ENCODE data around the gene BTN2A1. TPM values are rescaled to one million over a fixed set of nuclear protein-coding genes. Genes with fewer than 3 reads are reported as not detected.

BTN2A1 gene
- total and polyA plus RNA-seq, 9 of the 15 experiments (the other 6 are each of a cell fraction or from before 2014, with no cell fraction given), result 6.7 to 22.1 (median 16.4) TPM

DNA sequence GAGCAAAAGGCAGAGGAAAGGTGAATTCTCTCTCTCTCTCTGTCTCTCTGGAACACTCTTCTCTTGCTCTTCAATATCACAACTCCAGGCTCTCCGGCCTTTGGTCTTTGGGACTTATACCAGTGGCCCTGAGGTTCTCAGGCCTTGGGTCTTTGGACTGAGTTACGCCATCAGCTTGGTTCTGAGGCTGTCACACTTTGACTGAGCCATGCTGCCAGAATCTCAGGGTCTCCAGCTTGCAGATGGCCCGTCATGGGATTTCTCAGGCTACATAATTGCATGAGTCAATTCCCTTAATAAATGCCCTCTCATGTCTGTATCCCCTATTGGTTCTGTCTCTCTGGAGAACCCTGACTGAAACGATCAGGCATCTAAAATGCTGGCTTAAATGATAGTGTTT, 12.9 kb downstream of the BTN2A1 start (continued):
- TF ChIP-seq, protein P1, sequence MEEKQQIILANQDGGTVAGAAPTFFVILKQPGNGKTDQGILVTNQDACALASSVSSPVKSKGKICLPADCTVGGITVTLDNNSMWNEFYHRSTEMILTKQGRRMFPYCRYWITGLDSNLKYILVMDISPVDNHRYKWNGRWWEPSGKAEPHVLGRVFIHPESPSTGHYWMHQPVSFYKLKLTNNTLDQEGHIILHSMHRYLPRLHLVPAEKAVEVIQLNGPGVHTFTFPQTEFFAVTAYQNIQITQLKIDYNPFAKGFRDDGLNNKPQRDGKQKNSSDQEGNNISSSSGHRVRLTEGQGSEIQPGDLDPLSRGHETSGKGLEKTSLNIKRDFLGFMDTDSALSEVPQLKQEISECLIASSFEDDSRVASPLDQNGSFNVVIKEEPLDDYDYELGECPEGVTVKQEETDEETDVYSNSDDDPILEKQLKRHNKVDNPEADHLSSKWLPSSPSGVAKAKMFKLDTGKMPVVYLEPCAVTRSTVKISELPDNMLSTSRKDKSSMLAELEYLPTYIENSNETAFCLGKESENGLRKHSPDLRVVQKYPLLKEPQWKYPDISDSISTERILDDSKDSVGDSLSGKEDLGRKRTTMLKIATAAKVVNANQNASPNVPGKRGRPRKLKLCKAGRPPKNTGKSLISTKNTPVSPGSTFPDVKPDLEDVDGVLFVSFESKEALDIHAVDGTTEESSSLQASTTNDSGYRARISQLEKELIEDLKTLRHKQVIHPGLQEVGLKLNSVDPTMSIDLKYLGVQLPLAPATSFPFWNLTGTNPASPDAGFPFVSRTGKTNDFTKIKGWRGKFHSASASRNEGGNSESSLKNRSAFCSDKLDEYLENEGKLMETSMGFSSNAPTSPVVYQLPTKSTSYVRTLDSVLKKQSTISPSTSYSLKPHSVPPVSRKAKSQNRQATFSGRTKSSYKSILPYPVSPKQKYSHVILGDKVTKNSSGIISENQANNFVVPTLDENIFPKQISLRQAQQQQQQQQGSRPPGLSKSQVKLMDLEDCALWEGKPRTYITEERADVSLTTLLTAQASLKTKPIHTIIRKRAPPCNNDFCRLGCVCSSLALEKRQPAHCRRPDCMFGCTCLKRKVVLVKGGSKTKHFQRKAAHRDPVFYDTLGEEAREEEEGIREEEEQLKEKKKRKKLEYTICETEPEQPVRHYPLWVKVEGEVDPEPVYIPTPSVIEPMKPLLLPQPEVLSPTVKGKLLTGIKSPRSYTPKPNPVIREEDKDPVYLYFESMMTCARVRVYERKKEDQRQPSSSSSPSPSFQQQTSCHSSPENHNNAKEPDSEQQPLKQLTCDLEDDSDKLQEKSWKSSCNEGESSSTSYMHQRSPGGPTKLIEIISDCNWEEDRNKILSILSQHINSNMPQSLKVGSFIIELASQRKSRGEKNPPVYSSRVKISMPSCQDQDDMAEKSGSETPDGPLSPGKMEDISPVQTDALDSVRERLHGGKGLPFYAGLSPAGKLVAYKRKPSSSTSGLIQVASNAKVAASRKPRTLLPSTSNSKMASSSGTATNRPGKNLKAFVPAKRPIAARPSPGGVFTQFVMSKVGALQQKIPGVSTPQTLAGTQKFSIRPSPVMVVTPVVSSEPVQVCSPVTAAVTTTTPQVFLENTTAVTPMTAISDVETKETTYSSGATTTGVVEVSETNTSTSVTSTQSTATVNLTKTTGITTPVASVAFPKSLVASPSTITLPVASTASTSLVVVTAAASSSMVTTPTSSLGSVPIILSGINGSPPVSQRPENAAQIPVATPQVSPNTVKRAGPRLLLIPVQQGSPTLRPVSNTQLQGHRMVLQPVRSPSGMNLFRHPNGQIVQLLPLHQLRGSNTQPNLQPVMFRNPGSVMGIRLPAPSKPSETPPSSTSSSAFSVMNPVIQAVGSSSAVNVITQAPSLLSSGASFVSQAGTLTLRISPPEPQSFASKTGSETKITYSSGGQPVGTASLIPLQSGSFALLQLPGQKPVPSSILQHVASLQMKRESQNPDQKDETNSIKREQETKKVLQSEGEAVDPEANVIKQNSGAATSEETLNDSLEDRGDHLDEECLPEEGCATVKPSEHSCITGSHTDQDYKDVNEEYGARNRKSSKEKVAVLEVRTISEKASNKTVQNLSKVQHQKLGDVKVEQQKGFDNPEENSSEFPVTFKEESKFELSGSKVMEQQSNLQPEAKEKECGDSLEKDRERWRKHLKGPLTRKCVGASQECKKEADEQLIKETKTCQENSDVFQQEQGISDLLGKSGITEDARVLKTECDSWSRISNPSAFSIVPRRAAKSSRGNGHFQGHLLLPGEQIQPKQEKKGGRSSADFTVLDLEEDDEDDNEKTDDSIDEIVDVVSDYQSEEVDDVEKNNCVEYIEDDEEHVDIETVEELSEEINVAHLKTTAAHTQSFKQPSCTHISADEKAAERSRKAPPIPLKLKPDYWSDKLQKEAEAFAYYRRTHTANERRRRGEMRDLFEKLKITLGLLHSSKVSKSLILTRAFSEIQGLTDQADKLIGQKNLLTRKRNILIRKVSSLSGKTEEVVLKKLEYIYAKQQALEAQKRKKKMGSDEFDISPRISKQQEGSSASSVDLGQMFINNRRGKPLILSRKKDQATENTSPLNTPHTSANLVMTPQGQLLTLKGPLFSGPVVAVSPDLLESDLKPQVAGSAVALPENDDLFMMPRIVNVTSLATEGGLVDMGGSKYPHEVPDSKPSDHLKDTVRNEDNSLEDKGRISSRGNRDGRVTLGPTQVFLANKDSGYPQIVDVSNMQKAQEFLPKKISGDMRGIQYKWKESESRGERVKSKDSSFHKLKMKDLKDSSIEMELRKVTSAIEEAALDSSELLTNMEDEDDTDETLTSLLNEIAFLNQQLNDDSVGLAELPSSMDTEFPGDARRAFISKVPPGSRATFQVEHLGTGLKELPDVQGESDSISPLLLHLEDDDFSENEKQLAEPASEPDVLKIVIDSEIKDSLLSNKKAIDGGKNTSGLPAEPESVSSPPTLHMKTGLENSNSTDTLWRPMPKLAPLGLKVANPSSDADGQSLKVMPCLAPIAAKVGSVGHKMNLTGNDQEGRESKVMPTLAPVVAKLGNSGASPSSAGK (IDR thresholded peaks at IDR 0.05), result no peak
